Measurements from ENCODE around the gene OSTM1. TPM values are rescaled to one million over a fixed set of nuclear protein-coding genes. Genes with fewer than 3 reads are reported as not detected.

Gene OSTM1
- total and polyA plus RNA-seq, 2 of the 13 experiments (the other 11 are each of a cell fraction or from before 2014, with no cell fraction given) = 8.7 to 20.5 TPM

- Histone ChIP-seq H3K27ac (ENCODE audit: extremely low read length, insufficient read depth, low read length) (no peak overlapping the region), H3K36me3 (replicated peaks in 1 of 2; ENCODE audit: control insufficient read depth in 1 of 2, insufficient read depth in 2 of 2, low read length in 2 of 2) (no peaks in the 10 kb centered on the region), H3K4me1 (ENCODE audit: insufficient read depth, low read length) (peaks cover 22% of the 10 kb centered on the region), H4K20me1 (ENCODE audit: insufficient read depth, low read length) (no peaks in the 10 kb centered on the region), H3K9ac (ENCODE audit: insufficient read depth, low read depth, low read length) (no peak overlapping the region), H3K4me2 (ENCODE audit: low read depth, low read length) (no peak overlapping the region), H3K27me3 (ENCODE audit: control insufficient read depth in 1 of 2, insufficient read depth in 2 of 2, low read length in 2 of 2) (no peaks in the 10 kb centered on the region), H2AFZ (ENCODE audit: low read length) (no peak overlapping the region), H3K79me2 (ENCODE audit: insufficient read depth, low read length) (no peaks in the 10 kb centered on the region), H3K4me3 (replicated peaks in 1 of 3; ENCODE audit: insufficient read depth in 1 of 3, low read depth in 2 of 3, low read length in 3 of 3) (no peak overlapping the region), H3K9me3 (ENCODE audit: low read length) (peaks cover 18% of the 10 kb centered on the region)
- DNase-seq (ENCODE audit: low spot score) (no peak), FAIRE-seq (no peak), ATAC-seq (no peak)
- intact Hi-C loops (cut with micrococcal nuclease; ENCODE audit: unreplicated experiment) (no loop called here), in situ Hi-C loops (cut with HindIII; ENCODE audit: extremely low pct_ligation_motif_present, low pct_unique_long_range_greater_than_20kb) (no loop called here)
- BruUV-seq (replicated peaks) = no TSS peak
- WGBS (ENCODE audit: low lambda C conversion rate) = 68% methylated on average over 1 of the region's 1 CpG
- TF ChIP-seq CHD4 (IDR thresholded peaks at IDR 0.05; ENCODE audit: borderline replicate concordance, low read length) = no peak
- no peak for TF ChIP-seq FOXA1 (IDR thresholded peaks at IDR 0.05)
- no peak for TF ChIP-seq FOXA1 (CRISPR knock-in tag; IDR thresholded peaks at IDR 0.05)
- TF ChIP-seq ZNF597 (CRISPR knock-in tag; IDR thresholded peaks at IDR 0.05) = no peak
- TF ChIP-seq MTERF4 (CRISPR knock-in tag; IDR thresholded peaks at IDR 0.05) = no peak
- no peak for TF ChIP-seq DZIP1 (CRISPR knock-in tag; IDR thresholded peaks at IDR 0.05)
- no peak for TF ChIP-seq IKZF4 (CRISPR knock-in tag; IDR thresholded peaks at IDR 0.05; ENCODE audit: borderline replicate concordance, low read depth, not compliant biosample characterization)
- no peak for TF ChIP-seq TRIM24 (CRISPR knock-in tag; IDR thresholded peaks at IDR 0.05)
- no peak for TF ChIP-seq HNRNPL (IDR thresholded peaks at IDR 0.05; ENCODE audit: low read depth, low read length)
- TF ChIP-seq KAT7 (CRISPR knock-in tag; IDR thresholded peaks at IDR 0.05; ENCODE audit: borderline replicate concordance) = no peak
- TF ChIP-seq ISX (CRISPR knock-in tag; conservative IDR thresholded peaks at IDR 0.05) = no peak
- TF ChIP-seq CHD2 (IDR thresholded peaks at IDR 0.05; ENCODE audit: low read depth, low read length) = no peak
- CTCF ChIA-PET (ENCODE audit: low intra/inter-chr PET ratio, low total read pairs) = no interaction called here
- POLR2A ChIA-PET = no interaction called here
These were observed 66.2 kb downstream of the OSTM1 start for GRCh38 chr6:108008363-108008762.
